Choroid plexus epithelial cell (primary cell): ENCODE data around the gene NFKB2.
A peak's percentile ranks its signal among the peaks of the same experiment; 100 is the strongest.

Experiments
- DNase-seq: peaks from one replicate; pipeline ENCODE4 v3.0.0-alpha.2; 2010; ENCODE audit warnings: low read depth
- H3K4me3 ChIP-seq: 2 replicates; pipeline ENCODE4 v1.5.1; 2011; ENCODE audit warnings: low read depth, mild to moderate bottlenecking, control low read depth, low read length, moderate library complexity
- CTCF ChIP-seq: conservative IDR thresholded peaks from 2 replicates; pipeline ENCODE4 v1.5.1; 2011; ENCODE audit warnings: low read depth, mild to moderate bottlenecking, control low read depth, inconsistent platforms, low read length, moderate library complexity

The NFKB2 gene

GRCh38 chr10:102394079-102394800 is 1.3 kb upstream of the NFKB2 start:
- peak; percentile 94 for DNase-seq
- H3K4me3 ChIP-seq: peak overlapping the region; percentile 72
- no peak for TF ChIP-seq CTCF

DNA sequence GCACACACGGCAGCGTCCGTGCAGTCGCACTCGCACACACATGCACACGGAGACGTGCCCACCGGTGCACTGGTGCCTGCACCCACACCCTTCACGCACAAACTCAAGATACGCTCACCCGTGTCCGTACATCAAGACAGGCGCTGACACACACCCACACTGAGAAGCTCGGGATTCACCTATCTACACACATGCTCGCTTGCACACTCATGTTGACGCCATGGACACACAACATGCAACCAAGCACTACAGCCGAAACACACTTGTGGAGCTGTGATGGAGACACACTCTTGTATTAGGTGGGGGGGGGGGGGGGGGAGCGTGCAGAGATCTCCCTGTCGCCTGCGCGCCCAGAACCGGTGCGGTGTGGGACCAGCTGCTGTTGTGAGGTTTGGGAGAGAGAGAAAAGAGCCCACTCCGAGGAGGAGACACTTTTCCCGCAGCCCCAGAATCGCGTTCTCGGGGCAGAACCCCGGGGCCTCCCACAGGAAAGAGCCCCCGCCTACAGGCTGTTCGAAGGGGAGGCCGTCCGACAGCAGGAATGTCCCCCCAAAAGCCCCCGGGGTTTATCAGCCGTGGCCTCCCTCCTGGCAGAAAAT is 605 bp upstream of the NFKB2 start:
- TF ChIP-seq CTCF: no peak
- peak; percentile 70 for DNase-seq
- peak overlapping the region; percentile 72 for H3K4me3 ChIP-seq

DNA sequence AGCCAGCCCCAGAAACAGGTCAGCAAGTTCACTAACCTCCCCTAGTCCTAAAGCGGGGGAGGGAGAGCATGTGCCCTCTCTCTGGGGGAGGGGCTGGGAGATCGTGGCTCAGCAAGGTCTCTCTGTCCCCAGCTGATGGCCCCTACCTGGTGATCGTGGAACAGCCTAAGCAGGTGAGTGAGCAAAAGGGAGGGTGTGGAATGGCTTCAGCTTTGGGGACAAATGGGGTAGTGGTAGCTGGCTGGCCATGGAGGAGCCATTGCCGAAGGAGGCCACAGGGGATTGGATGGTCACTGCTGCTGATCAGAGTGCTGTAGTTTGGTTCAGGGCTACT is 779 bp downstream of the NFKB2 start:
- peak overlapping the region; percentile 72 for H3K4me3 ChIP-seq
- no peak for TF ChIP-seq CTCF
- DNase-seq: no peak

DNA sequence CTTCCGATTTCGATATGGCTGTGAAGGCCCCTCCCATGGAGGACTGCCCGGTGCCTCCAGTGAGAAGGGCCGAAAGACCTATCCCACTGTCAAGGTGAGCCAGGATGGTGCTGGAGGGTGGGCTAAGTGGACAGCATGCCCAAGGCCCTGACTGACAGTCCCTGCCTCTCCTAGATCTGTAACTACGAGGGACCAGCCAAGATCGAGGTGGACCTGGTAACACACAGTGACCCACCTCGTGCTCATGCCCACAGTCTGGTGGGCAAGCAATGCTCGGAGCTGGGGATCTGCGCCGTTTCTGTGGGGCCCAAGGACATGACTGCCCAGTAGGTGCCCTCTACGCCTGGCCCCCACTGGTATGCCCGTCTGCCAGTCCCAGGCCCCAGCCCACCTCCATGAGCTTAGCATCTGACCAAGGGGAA is 1.2 kb downstream of the NFKB2 start:
- no peak overlapping the region for H3K4me3 ChIP-seq
- no peak for TF ChIP-seq CTCF
- no peak for DNase-seq

GRCh38 chr10:102397222-102398171 is 2.0 kb downstream of the NFKB2 start:
- DNase-seq: no peak
- no peak for TF ChIP-seq CTCF
- H3K4me3 ChIP-seq: no peak overlapping the region

GRCh38 chr10:102398172-102399020 is 2.9 kb downstream of the NFKB2 start:
- no peak for TF ChIP-seq CTCF
- H3K4me3 ChIP-seq: no peak overlapping the region
- DNase-seq: no peak
